Stimulated activated CD4-positive, alpha-beta T cell treated with anti-CD3 and anti-CD28 coated beads, Interleukin-4, amount 100 ng/mL, for 48 hours (primary cell): ENCODE results near the gene PDE4B.
"Not testable (repeated sequence)": the region's sequence is repeated elsewhere in the genome, so short reads cannot be mapped to it uniquely, and the experiment has no call there.

Experiments used
- DNase-seq, 2 donors: peaks; one replicate each; pipeline ENCODE4 v3.0.0-alpha.2; 2020; ENCODE audit warnings: low read depth in 2 of 2

PDE4B gene

DNA sequence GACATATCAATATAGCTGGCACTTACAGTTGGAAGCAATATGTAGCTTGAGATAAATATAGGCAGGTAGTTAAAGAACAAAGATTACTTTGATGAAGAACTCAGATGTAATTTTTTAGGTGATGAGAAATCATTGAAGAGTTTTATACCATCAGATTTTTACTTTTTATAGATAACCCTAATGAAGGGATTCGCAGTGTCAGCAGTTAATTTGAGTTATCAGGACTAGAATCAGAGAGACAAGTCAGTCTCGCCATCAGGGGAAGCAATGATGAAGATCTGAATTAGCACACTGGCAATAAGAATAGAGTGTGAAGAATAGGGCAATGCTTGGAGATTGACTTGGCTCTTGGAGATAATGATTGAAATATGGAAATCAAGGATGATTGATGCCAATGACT lies 342.5 kb downstream of the PDE4B start:
- DNase-seq: no peak

GRCh38 chr1:66136423-66136822 lies 343.7 kb downstream of the PDE4B start:
- not testable (repeated sequence) for DNase-seq

GRCh38 chr1:66137235-66137634 lies 344.5 kb downstream of the PDE4B start:
- DNase-seq: no peak

- no peak for DNase-seq
Observed at GRCh38 chr1:66138613-66139012, 345.9 kb downstream of the PDE4B start.

DNA sequence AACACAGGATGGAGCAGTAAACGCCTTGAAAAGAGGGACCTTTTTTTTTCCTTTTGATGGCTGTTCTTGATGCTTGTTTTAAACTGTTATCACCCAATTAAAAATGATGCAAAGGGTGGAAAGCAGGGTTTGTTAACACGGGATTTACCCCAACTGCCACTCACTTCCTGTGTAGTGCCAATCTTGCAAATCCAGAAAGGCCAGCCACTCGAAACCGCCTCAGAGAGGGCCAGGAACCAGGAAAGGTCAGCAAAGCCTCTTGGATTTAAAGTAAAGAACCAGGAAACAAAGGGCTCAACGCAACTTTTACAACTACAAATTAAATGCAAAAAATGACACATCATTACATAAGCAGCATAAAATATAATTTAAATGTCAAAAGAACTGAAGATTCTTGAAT lies 347.4 kb downstream of the PDE4B start:
- no peak for DNase-seq

DNA sequence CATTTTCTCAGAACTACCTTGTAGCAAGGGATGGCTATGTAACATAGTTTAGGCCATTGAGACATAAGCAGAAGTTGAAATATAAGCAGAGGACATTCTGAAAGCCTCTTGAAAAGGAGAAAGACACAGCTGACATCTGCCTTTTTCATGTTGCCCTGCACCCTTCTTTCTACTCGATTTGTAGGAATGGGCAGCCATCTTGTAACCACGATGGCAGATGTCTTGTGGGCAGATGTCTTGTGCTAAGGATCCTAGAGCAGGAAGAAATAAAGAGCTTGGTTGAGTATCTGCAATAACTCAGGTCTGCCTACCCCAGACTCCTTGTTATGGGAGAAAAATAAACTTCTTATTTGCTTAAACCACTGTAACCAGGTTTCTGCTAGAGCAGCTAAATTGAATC lies 351.0 kb downstream of the PDE4B start:
- no peak for DNase-seq

DNA sequence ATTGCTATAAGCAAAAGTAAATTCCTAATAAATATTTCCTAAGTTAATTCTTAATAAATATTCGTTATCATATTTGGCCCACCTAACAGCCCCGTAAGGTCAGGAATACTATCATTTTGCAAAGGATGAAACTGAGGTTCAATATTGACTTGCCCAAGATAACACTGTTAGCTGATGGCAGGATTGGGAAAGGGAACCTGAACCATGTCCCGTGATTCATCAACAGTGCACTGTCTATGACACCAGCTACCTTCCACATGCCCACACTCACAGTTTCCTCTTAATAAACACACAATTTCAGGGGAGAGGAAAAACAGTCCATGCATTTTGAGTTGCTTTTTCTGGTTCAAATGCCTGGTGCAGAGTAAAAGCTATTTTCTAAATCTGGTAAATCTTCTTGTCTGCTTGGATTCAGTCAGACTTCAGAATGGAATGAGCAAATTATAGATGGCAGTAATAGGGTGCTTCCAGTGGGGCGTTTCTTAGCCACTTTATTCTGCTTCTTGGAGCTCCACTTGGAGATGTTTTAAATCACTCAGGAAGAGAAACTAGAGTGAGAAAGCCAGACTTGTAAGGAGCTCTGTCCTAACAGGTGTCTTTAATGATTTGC lies 354.6 kb downstream of the PDE4B start:
- DNase-seq: no peak

DNA sequence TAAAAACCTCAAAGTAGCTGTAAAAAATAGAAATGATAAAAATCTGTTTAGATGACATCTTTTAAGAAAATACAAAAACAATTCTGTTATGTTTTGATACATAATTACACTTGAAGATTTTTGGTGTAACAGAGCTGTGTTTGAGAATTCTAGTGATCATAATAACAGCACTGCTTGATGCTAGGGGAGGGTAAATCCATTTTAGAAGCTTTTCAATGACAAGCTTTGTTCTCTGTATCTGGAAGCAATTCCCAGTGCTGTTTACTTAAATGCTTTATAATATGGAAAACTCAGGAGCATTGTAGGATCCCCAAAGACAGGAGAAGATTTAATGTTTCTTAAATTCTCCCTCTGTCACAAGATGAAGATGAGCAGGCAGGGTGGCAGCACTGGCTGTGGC lies 359.3 kb downstream of the PDE4B start:
- no peak for DNase-seq

DNA sequence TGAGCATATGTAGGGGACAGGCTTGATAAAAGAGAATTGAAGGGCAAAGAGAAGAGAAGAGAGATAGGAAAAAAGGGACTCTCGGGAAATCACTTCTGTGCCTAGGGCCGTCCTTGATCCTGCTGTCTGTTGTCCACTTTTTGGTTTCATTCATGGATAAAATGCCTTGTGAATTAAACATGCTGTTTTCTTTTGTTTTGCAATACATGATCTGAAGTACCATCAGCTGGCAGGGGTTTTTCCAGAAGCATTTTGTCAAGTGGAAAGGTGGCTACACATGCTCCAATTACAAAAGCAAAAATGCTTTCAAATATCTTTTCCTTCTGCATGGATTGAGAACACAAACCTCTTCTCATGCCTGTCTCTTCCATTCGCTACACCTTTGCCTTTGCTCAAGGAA lies 361.7 kb downstream of the PDE4B start:
- no peak for DNase-seq

- no peak for DNase-seq
Observed at GRCh38 chr1:66156144-66156543, 363.4 kb downstream of the PDE4B start.

DNA sequence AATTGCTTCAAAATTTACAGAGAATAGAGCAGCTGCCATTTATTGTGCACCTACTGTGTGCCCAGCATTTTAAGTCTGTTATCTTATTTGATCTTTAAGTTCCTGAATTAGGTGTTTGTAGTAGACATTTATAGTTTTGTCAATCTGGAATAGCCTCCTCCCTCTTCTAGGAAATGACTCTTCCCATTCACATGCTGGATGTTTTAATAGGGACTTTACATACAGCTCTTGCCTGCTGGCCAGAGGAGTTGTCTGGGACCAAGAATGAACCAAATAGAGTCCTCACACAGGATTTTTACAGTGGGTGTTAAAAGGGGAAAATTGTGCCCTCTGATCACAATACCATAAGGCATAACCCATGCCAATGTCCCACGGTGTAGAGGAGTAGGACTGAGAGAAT lies 367.1 kb downstream of the PDE4B start:
- DNase-seq: no peak

DNA sequence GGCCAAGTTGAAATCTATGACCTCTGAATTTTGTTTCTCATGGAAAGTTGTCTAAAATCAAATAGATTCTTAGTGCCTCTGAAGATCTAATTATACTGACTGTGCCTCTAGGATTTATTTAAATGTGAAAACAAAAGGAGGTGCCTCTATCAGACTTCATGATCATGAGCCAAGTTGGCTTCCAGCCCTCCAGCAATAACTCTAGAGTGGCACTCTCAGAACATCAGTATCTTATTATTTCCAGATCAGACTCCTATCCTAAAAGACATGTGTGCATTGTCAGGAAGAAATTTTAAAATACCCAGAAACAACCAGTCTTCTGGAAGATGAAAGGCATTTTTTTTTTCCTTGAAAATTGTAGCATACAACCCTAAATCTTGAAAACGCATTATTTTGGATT lies 368.0 kb downstream of the PDE4B start:
- no peak for DNase-seq

DNA sequence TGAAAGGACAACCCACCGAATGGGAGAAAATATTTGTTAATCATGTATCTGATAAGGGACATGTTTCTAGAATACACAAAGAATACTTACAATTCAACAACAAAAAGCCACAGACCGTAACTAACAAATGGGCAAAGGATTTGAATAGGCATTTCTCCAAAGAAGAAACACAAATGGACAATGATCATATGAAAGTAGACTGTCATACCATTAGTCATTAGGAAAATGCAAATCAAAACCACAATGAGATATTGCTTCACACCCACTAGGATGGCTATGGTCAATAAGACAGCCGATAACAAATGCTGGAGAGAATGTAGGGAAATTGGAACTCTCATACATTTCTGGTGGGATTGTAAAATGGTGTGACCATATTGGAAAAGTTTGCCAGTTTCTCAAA lies 374.1 kb downstream of the PDE4B start:
- no peak for DNase-seq

- no peak for DNase-seq
Observed at GRCh38 chr1:66167267-66167666, 374.6 kb downstream of the PDE4B start.

- no peak for DNase-seq
Observed at GRCh38 chr1:66168467-66168887, 375.8 kb downstream of the PDE4B start.

- no peak for DNase-seq
Observed at GRCh38 chr1:66168948-66169671, 376.4 kb downstream of the PDE4B start.

- no peak for DNase-seq
Observed at GRCh38 chr1:66172272-66172671, 379.6 kb downstream of the PDE4B start.

GRCh38 chr1:66175098-66175497 lies 382.4 kb downstream of the PDE4B start:
- DNase-seq: no peak

DNA sequence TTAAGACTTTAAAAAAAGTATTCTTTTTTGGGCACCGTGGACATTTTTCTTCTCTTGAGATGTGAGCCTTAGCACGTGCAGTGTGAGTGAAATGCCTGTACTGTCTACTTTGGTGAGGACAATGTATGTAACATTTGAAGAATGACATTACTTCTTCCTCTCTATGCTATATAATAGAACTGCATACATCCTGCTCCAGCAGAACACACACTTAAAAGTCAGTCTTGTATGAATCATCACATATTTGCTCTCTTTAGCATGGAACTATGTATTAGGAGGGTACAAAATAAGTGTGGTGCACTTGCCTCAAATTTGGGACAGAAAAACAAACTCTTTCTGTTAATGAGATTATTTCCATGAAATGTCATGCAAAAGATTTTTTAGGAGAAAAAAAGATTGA lies 382.9 kb downstream of the PDE4B start:
- no peak for DNase-seq

- DNase-seq: no peak
Observed at GRCh38 chr1:66176012-66176715, 383.5 kb downstream of the PDE4B start.

DNA sequence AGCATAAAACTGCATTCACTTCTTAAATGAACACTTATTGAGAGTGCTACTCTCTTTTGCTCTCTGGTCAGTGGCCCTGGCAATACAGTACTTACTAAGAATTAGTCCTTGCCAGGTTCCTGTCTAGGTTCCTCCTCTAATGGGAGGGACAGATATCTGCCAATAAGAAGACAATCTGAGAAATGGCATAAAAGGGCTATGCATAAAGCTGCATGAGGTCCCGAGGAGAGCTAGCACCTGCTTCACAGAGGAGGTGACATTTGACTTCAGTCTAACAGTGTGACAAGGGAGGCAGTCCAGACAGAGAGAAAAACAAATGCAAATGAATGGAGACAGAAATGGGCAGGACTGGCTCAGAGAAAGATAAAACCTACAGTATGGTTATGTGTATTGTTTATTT lies 384.1 kb downstream of the PDE4B start:
- no peak for DNase-seq

DNA sequence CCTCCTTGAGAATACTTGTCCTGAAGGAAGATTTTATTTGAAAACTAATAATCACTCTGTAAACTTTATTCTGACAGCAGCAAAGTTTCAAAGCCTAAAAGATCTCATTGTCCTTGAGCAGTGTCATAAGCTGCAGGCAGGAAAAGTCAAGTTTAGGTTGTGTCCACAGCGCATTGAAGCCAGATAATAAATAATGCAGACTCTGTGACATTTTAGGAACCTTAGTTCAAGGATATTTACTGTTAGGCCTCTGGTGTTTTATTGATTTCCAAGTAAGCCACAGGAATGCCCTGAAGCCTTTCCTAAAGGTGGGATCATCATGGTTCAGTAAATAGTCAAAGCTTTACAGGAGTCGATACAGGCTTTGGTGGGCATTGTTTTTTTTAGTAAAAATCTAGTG lies 384.8 kb downstream of the PDE4B start:
- no peak for DNase-seq

DNA sequence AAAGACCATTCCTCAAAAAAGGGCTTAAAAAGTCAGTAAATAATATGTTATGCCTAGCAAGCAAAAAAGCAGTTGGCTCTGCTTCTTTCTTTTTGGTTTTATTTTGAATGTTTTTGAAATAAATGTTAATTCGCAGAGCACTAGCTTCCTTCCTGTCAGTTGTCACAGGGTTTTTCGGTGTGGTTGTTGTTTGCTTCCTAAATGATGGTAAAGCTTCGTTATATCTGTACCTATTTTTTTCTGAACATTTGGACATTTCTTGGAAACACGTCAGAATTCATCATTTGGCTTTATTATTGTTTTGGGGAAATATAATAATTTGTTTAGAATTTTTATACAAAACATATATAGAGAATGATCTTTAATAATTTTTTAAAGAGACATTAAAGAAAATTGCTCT lies 389.3 kb downstream of the PDE4B start:
- no peak for DNase-seq
